ENCODE measurements around the gene LACRT.
A peak's percentile ranks its signal among the peaks of the same experiment; 100 is the strongest.
"Not testable (repeated sequence)": the region's sequence is repeated elsewhere in the genome, so short reads cannot be mapped to it uniquely, and the experiment has no call there.

LACRT gene, protein sequence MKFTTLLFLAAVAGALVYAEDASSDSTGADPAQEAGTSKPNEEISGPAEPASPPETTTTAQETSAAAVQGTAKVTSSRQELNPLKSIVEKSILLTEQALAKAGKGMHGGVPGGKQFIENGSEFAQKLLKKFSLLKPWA

DNA sequence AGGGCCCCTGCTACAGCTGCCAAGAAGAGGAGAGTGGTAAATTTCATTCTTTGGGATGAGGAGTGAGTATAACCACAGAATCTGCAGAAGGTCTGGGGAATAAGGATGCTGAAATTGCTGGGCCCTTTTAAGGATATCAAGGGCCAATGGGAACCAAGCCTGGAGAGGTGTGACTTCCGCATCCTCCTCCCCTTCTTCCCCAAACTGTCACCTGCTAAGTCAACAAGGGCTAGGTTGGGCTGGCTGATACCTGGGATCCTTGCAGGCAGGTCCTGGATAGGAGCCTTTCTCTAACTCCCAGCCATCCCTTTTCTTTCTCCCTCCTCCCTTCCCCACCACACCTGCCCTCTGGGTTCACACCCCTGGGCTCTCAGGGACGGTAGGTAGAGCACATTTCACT lies at the start of gene LACRT:
Gene LACRT (minus strand): TSS at position 101 of the 400 bp plus-strand sequence. CDS start 54 bp downstream, at position 47.
- no peak within 1 kb of the TSS for H3K27ac ChIP-seq
- no peak for TF ChIP-seq CTCF (conservative IDR thresholded peaks at IDR 0.05)

GRCh38 chr12:54683398-54683797 lies 48.7 kb upstream of the LACRT start:
- peak overlapping the region; percentile 66; the same call in 1 of the 2 replicates for H3K27ac ChIP-seq
- TF ChIP-seq CTCF (conservative IDR thresholded peaks at IDR 0.05) = no peak

GRCh38 chr12:54682674-54683073 lies 48.0 kb upstream of the LACRT start:
- no peak for TF ChIP-seq CTCF (conservative IDR thresholded peaks at IDR 0.05)
- H3K27ac ChIP-seq = no peak overlapping the region

DNA sequence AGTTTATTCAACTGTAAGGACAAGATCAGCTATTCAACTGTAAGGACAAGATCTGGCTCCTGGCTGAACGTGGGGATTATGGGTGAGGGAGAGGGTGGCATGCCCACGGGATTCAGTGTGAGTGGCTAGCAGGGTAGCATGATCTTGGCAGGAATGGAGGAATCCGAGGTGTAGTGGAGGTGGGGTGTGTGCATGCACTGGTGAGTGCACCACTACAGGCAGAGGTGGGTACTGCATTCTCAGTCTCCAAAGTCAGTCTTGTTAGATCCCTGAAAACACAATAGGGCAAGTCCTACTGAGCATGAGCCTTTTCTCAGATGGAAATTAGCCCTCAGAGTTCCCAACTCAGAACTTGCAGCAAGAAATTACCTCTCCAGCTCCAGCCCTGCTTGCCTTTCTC lies 45.7 kb upstream of the LACRT start:
- TF ChIP-seq CTCF (conservative IDR thresholded peaks at IDR 0.05) = peak; percentile 56
- no peak overlapping the region for H3K27ac ChIP-seq

GRCh38 chr12:54678131-54678530 lies 43.4 kb upstream of the LACRT start:
- TF ChIP-seq CTCF (conservative IDR thresholded peaks at IDR 0.05) = no peak
- H3K27ac ChIP-seq = no peak overlapping the region

GRCh38 chr12:54667945-54668344 lies 33.2 kb upstream of the LACRT start:
- H3K27ac ChIP-seq = no peak overlapping the region
- no peak for TF ChIP-seq CTCF (conservative IDR thresholded peaks at IDR 0.05)

- no peak for TF ChIP-seq CTCF (conservative IDR thresholded peaks at IDR 0.05)
- no peak overlapping the region for H3K27ac ChIP-seq
Observed at GRCh38 chr12:54666008-54666407, 31.3 kb upstream of the LACRT start.

DNA sequence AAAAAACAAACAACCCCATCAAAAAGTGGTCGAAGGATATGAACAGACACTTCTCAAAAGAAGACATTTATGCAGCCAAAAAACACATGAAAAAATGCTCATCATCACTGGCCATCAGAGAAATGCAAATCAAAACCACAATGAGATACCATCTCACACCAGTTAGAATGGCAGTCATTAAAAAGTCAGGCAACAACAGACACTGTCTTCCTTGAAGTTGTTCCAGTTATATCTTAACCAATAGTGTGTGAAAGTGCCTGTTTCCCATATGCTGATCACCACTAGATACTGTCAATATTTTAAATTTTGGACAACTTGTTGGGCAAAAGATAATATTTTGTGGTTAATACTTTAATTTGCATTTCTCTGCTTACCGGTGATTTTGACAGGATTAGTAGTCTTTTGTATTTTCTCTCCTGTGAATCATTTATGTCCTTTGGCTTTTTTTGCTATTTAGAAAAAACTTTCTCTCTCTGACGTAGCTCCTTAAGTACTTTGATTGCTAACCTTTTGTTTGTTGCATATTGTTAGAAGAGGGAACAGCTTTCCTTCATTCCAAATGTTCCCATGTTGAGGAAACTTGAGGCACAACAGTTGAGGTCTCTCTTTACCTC lies 30.4 kb upstream of the LACRT start:
- not testable (repeated sequence) for H3K27ac ChIP-seq
